B cell (primary cell): ENCODE data around the gene ITPR2.

Experiments
- EZH2 ChIP-seq: IDR thresholded peaks from 2 replicates; pipeline ENCODE4 v1.6.1; 2012; ENCODE audit warnings: borderline replicate concordance, low read depth, mild to moderate bottlenecking, moderate library complexity, low read length; ENCODE audit not compliant: insufficient read depth, poor library complexity, severe bottlenecking
- TF ChIP-seq, protein P1 (sequence below): fragments of 200-600 bp; IDR thresholded peaks from one replicate; pipeline ENCODE4 v1.8.0; 2022; ENCODE audit warnings: antibody characterized with exemption, mild to moderate bottlenecking

DNA sequence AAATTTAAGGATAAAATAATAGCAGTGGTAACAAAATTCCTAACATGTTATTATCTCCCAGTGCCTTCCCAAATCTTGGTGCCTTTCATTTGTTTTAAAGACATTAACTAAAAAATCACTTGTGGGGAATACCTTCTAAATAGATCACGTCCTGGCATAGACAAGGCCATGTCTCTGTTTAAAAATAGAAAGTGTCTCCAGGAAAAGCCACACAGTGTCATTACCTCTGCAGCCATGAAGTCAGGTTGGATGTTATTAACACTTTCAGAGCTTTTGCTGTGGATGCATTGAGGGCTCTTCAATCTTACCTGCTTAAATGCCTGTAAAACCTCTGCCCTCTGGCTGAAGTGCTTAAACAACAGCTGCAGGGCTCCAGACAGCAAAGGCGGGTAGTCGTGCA, 211.1 kb downstream of the ITPR2 start:
- TF ChIP-seq, protein P1, sequence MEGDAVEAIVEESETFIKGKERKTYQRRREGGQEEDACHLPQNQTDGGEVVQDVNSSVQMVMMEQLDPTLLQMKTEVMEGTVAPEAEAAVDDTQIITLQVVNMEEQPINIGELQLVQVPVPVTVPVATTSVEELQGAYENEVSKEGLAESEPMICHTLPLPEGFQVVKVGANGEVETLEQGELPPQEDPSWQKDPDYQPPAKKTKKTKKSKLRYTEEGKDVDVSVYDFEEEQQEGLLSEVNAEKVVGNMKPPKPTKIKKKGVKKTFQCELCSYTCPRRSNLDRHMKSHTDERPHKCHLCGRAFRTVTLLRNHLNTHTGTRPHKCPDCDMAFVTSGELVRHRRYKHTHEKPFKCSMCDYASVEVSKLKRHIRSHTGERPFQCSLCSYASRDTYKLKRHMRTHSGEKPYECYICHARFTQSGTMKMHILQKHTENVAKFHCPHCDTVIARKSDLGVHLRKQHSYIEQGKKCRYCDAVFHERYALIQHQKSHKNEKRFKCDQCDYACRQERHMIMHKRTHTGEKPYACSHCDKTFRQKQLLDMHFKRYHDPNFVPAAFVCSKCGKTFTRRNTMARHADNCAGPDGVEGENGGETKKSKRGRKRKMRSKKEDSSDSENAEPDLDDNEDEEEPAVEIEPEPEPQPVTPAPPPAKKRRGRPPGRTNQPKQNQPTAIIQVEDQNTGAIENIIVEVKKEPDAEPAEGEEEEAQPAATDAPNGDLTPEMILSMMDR, result no peak
- TF ChIP-seq EZH2, result no peak
